Parathyroid adenoma (tissue), 2 donors: Measurements from ENCODE around the gene COBLL1.
A peak's percentile ranks its signal among the peaks of the same experiment; 100 is the strongest.

Experiments
- H2AFZ ChIP-seq: fragments of 300-600 bp; sonication (generic); one replicate; pipeline ENCODE4 v1.7.0; 2017; ENCODE audit warnings: antibody characterized with exemption, mild to moderate bottlenecking
- H3K27ac ChIP-seq: fragments of 300-600 bp; sonication (generic); one replicate; pipeline ENCODE4 v1.7.0; 2017
- H3K27me3 ChIP-seq: fragments of 300-600 bp; sonication (generic); one replicate; pipeline ENCODE4 v1.7.0; 2017; ENCODE audit warnings: low read length; ENCODE audit not compliant: control insufficient read depth, insufficient read depth
- H3K36me3 ChIP-seq: fragments of 300-600 bp; sonication (generic); one replicate; pipeline ENCODE4 v1.7.0; 2017; ENCODE audit warnings: low read length; ENCODE audit not compliant: control insufficient read depth, insufficient read depth
- H3K4me1 ChIP-seq: fragments of 300-600 bp; sonication (generic); one replicate; pipeline ENCODE4 v1.7.0; 2017; ENCODE audit warnings: control low read depth
- H3K4me2 ChIP-seq: fragments of 300-600 bp; sonication (generic); one replicate; pipeline ENCODE4 v1.7.0; 2017; ENCODE audit warnings: low read length
- H3K4me3 ChIP-seq: fragments of 300-600 bp; sonication (generic); one replicate; pipeline ENCODE4 v1.7.0; 2017; ENCODE audit warnings: low read depth, low read length
- H3K79me2 ChIP-seq: fragments of 300-600 bp; sonication (generic); one replicate; pipeline ENCODE4 v1.7.0; 2017; ENCODE audit warnings: control low read depth
- H3K9ac ChIP-seq: fragments of 300-600 bp; sonication (generic); one replicate; pipeline ENCODE4 v1.7.0; 2017; ENCODE audit warnings: mild to moderate bottlenecking
- H3K9me3 ChIP-seq: fragments of 300-600 bp; sonication (generic); one replicate; pipeline ENCODE4 v1.7.0; 2017; ENCODE audit warnings: low read length; ENCODE audit not compliant: control insufficient read depth
- CTCF ChIP-seq: fragments of 300-600 bp; sonication (generic); IDR thresholded peaks from one replicate; pipeline ENCODE4 v1.7.0; 2017; ENCODE audit warnings: antibody characterized with exemption, mild to moderate bottlenecking
- donor health status: primary hyperparathyroidism.

COBLL1 gene

GRCh38 chr2:164742738-164743317 lies 98.8 kb downstream of the COBLL1 start:
- no peak overlapping the region for H2AFZ ChIP-seq

GRCh38 chr2:164739966-164740365 lies 101.7 kb downstream of the COBLL1 start:
- Histone ChIP-seq H3K4me1 (no peaks in the 10 kb centered on the region), H3K79me2 (no peaks in the 10 kb centered on the region), H3K4me3 (no peak overlapping the region), H3K27ac (no peak overlapping the region), H3K36me3 (no peaks in the 10 kb centered on the region), H3K9ac (no peak overlapping the region), H3K9me3 (no peaks in the 10 kb centered on the region), H2AFZ (no peak overlapping the region), H3K4me2 (no peak overlapping the region), H3K27me3 (no peaks in the 10 kb centered on the region)
- TF ChIP-seq CTCF: no peak

More at GRCh38 chr2:164742738-164743317, 98.8 kb downstream of the COBLL1 start:
- no peak for TF ChIP-seq CTCF
- no peak overlapping the region for H3K9ac ChIP-seq
- no peaks in the 10 kb centered on the region for H3K36me3 ChIP-seq
- H3K4me1 ChIP-seq: no peaks in the 10 kb centered on the region
- H3K27ac ChIP-seq: no peak overlapping the region
- H3K27me3 ChIP-seq: no peaks in the 10 kb centered on the region
- H3K9me3 ChIP-seq: no peaks in the 10 kb centered on the region
- no peak overlapping the region for H3K4me2 ChIP-seq
- H3K4me3 ChIP-seq: no peak overlapping the region
- no peaks in the 10 kb centered on the region for H3K79me2 ChIP-seq

- H3K4me3 ChIP-seq: no peak overlapping the region
- no peaks in the 10 kb centered on the region for H3K27me3 ChIP-seq
- H3K9ac ChIP-seq: no peak overlapping the region
- no peak overlapping the region for H3K27ac ChIP-seq
- H3K4me2 ChIP-seq: no peak overlapping the region
- H3K79me2 ChIP-seq: no peaks in the 10 kb centered on the region
- H3K9me3 ChIP-seq: no peaks in the 10 kb centered on the region
- peak overlapping the region; percentile 13 for H2AFZ ChIP-seq
- no peaks in the 10 kb centered on the region for H3K4me1 ChIP-seq
- TF ChIP-seq CTCF: peak; percentile 73
- no peaks in the 10 kb centered on the region for H3K36me3 ChIP-seq
These were observed 104.0 kb downstream of the COBLL1 start for GRCh38 chr2:164737612-164738081.

- no peak overlapping the region for H3K4me3 ChIP-seq
- H3K4me1 ChIP-seq: no peaks in the 10 kb centered on the region
- no peak overlapping the region for H3K4me2 ChIP-seq
- H3K79me2 ChIP-seq: no peaks in the 10 kb centered on the region
- H3K27me3 ChIP-seq: no peaks in the 10 kb centered on the region
- H3K36me3 ChIP-seq: no peaks in the 10 kb centered on the region
- H3K9ac ChIP-seq: no peak overlapping the region
- no peaks in the 10 kb centered on the region for H3K9me3 ChIP-seq
- no peak for TF ChIP-seq CTCF
- no peak overlapping the region for H2AFZ ChIP-seq
- H3K27ac ChIP-seq: no peak overlapping the region
These were observed 106.2 kb downstream of the COBLL1 start for GRCh38 chr2:164735309-164735919.

GRCh38 chr2:164734196-164734595 lies 107.4 kb downstream of the COBLL1 start:
- H2AFZ ChIP-seq: no peak overlapping the region
- no peak overlapping the region for H3K9ac ChIP-seq
- no peaks in the 10 kb centered on the region for H3K79me2 ChIP-seq
- H3K27ac ChIP-seq: no peak overlapping the region
- H3K4me1 ChIP-seq: no peaks in the 10 kb centered on the region
- H3K4me3 ChIP-seq: no peak overlapping the region
- H3K36me3 ChIP-seq: no peaks in the 10 kb centered on the region
- no peak for TF ChIP-seq CTCF
- no peaks in the 10 kb centered on the region for H3K27me3 ChIP-seq
- H3K9me3 ChIP-seq: no peaks in the 10 kb centered on the region
- no peak overlapping the region for H3K4me2 ChIP-seq
